Ramos (cell line): ENCODE data around the gene PEX11G.

Source experiments
- in situ Hi-C: fragments of 300-500 bp; cut with MboI; formaldehyde crosslinking; loops from one replicate; pipeline ENCODE4 v1.14.3; 2022; ENCODE audit warnings: low sequenced_read_pairs; ENCODE audit not compliant: unreplicated experiment

The PEX11G gene

DNA sequence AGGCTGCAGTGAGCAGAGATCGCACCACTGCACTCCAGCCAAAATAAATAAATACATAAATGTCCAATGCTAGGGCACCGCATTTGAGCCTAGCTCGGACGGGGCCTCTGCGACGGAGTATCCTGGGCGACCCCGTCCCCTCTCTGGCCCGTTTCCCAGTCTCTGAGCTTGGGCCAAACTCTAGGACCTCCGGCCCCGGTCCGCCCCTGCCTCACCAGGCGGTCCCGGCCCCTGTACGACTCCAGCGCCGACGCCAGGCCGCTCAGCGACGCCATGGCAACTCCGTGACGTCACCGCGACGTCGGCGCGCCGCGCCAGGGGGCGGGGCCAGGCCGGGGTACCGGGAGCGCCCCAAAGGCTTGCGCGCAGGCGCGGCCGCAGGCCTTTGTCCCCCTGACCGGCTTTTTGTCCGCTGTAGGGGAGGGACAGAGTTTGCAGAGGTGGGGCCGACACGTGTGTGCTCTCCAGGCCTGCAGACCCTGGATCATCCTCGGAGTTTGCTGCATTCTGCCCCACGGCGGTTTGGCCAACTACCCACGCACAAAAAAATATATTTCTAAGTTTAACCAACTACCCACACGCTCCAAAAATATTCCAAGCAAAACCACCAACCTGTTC lies at the start of gene PEX11G:
TSS of gene PEX11G (minus strand) at position 300 of the 618 bp plus-strand sequence. CDS start at position 275, 25 bp downstream.
- in situ Hi-C loops: no loop called here

DNA sequence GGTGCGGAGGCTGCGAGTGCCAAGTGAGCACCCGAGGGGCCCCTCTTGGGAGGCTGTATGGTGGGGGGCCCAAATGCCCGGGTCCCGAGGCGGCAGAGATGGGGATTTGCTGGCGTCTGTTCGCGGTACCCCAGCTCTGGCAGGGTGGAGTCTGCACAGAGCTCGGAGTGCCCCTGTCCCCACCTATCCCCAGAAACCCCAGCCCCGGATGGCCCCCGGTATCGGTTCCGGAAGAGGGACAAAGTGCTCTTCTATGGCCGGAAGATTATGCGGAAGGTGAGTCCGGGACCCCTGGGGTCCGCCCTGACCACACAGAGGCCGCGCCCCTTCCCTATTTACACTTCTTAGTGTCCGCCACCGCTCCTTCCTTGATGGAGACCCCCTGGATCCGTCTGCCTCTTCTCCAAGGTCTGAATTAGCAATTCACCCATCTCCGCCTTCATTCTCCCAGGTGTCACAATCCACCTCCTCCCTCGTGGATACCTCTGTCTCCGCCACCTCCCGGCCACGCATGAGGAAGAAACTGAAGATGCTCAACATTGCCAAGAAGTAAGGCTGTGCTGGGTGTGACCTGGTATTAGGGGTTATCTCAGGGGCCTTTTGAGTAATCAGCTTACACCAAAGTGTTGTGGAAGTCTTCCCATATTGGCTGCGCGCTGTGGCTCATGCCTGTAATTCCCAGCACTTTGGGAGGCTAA lies 47.3 kb upstream of the PEX11G start:
- in situ Hi-C loops: no loop called here

DNA sequence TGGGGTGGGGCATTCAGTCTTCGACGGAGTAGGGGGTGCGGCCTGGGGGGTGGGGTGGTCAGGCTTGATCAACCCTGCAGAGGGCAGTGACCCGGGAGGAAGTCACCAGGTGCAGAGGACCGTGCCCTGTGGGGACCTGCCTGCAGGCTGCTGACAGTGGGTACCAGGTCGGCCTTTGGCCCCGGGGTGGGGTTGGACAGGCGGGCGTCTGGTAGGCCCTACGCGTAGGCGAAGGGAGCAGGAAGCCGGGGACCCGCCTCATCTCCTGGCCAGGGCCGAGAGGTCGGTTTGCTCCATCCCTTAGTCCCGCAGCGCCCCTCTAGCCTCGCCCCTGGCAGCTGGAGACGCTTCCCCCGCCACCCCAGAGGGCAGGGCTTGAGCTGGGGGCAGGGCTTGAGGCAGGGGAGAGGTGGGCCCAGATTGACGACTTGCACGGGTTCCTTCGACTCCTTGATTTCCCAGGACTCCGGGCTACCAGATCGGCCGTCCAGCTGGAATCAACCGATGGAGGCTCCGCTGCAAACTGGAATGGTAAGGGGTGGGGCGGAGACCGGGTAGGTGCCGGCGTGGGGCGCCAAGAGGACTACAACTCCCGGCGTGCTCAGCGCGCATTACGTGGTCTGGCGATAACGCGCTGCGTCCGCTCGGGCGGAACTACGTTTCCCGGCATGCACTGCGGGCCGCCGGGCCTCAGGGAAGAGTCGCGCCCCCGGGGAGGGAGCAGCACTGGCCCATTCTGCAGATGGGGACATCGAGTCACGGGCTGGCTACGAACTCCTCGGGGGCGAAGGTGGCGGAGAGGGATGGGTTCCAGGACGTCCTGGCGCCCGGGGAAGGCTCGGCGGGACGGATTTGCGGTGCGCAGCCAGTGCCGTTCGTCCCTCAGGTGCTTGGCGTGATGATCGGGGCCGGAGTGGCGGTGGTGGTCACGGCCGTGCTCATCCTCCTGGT lies 46.5 kb upstream of the PEX11G start, which contains the start of gene PNPLA6:
TSS of gene PNPLA6 (plus strand) at position 671 of the 951 bp plus-strand sequence. CDS start at position 743, 72 bp downstream.
- in situ Hi-C loops: no loop called here

DNA sequence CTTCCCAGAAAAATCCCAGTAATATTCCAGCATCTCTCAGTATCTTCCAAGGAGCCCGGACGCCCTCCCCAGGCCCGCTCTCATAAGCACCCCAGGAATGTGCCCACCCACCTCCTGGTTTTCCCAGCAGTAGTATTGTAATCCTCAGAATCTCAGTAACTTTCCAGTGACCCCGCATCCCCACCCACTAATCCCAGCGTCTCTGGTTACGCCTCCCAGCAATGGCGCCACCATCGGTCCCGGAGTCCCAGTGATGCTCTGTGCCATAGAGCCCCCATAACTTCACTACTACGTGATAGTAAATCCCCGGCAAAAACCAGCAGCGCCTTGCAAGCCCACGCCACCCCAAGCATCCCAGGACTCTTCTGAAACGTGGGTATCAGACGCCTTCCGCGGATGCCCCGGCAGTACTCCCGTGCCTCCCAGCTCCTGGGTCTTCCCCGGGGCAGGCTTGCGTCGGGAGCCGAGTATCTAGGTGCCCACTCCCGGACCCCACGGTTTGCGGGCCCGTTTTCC lies 45.8 kb upstream of the PEX11G start:
- in situ Hi-C loops: no loop called here

DNA sequence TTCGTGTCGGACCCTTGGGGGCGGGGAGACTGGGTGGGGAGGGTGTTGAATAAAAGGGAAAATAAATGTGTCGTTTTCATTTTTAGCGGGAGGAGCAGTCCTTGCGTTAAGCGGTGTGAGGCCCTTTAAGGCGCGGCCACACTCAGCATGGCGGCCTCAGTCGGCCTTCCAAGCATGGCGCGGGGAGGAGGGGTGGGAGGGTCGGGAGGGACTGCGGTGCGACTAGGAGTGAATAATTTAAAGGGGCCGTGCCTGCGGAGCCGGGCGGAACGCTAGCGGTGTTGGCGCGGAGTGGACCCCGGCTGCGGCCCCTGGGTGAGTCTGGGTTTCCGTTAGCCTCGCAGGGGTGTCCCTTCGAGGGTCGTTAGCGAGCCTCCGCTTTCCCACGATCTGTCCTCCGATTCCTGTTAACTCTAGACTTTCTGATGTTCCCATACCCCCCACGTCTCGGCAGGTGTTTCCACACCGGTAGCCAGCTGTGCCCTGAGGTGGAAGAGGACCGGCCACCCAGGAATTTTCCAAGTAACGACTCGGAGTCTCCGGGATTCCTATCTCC lies 45.2 kb upstream of the PEX11G start:
- in situ Hi-C loops: no loop called here

DNA sequence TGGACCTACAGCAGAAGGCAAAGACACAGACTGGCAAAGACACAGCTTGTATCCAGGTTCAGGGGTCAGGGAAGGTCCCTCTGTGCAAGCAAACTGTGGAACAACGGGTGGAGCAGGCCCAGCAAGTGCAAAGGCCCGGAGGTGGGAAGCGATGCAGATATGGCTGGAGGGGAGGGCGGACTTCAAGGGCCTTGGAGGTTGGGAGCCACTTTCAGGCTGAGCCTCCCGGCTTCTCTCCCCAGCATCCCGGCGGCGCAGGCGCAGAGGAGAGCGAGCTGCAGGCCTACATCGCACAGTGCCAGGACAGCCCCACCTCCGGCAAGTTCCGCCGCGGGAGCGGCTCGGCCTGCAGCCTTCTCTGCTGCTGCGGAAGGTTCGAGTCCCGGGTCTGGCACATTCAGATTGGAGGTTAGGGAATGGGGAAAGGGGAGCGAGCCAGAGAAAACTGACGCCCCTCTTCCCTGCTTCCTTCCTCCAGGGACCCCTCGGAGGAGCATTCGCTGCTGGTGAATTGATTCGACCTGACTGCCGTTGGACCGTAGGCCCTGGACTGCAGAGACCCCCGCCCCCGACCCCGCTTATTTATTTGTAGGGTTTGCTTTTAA lies 44.5 kb upstream of the PEX11G start:
- in situ Hi-C loops: no loop called here

DNA sequence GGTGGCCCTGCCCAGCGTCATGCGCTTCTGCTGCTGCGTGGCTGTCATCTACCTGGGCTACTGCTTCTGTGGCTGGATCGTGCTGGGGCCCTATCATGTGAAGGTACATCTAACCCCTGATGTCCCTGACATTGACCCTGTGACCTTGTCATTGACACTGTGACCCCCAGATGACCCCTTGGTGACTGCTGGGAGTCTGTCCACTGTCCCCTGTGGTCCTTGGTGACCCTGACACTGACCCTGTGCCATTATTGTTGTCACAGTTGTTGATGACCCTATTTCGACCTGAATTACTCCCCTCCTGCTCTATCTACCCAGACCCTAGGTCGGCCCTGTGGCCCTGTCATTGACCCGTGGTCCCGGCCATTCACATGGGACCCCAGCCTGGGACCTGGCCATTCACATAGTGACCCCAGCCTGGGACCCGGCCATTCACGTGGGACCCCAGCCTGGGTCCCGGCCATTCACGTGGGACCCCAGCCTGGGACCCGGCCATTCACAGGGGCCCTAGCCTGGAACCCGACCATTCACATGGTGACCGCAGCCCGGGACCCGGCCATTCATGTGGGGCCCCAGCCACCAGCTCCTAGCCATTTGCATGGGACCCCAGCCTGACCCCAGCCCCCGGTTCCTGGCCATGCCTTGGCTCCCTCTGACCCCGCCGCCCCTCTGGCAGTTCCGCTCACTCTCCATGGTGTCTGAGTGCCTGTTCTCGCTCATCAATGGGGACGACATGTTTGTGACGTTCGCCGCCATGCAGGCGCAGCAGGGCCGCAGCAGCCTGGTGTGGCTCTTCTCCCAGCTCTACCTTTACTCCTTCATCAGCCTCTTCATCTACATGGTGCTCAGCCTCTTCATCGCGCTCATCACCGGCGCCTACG lies 41.0 kb upstream of the PEX11G start:
- in situ Hi-C loops: no loop called here

DNA sequence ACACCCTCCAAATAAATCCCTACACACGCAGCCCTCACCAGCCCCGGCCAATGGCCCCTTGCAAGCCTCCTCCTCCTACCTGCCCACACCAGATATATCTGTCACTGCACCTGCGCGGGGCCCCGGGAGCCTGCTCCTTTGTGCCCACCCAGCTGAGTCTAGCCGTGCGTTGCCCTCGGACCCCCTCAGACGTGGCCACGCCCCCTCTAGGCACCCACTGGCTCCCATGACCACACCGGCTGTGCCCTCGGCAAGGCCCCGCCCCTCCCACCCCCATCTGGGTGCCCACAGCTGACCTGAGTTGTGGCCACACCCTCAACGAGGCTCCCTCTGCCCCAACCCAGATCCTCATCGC lies 40.4 kb upstream of the PEX11G start:
- in situ Hi-C loops: no loop called here

DNA sequence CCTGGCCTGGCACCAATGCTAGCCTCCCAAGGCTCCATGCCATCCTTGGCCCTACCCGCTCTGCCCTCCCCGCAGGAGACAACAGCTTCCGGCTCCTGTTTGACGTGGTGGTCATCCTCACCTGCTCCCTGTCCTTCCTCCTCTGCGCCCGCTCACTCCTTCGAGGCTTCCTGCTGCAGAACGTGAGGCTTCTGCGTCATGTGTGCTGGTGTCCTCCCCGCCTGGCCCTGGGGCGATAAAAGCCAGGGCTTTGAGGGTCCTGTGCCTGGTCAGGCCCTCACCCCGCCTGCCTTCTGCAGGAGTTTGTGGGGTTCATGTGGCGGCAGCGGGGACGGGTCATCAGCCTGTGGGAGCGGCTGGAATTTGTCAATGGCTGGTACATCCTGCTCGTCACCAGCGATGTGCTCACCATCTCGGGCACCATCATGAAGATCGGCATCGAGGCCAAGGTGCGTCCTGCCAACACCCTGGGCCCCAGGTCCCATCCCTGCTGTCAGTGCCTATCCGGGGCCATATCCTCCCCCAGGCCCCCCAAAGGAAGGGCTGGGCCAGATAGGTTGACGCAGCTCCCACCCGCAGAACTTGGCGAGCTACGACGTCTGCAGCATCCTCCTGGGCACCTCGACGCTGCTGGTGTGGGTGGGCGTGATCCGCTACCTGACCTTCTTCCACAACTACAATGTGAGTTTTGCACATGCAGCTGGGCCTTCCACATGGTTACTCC lies 39.8 kb upstream of the PEX11G start:
- in situ Hi-C loops: no loop called here

DNA sequence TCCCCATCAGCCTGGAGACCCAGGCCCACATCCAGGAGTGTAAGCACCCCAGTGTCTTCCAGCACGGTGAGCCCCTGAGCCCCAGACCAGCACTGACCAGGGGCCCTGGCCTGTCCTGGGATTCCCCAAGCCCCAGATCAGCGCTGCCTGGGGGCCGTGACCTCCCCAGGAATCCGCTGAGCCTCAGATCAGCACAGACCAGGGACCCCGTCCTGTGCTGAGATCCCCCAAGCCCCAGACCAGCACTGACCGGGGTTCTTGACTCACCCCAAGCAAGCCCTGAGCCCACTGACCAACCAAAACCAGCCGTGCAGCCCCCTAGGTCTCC lies 39.3 kb upstream of the PEX11G start:
- in situ Hi-C loops: no loop called here

DNA sequence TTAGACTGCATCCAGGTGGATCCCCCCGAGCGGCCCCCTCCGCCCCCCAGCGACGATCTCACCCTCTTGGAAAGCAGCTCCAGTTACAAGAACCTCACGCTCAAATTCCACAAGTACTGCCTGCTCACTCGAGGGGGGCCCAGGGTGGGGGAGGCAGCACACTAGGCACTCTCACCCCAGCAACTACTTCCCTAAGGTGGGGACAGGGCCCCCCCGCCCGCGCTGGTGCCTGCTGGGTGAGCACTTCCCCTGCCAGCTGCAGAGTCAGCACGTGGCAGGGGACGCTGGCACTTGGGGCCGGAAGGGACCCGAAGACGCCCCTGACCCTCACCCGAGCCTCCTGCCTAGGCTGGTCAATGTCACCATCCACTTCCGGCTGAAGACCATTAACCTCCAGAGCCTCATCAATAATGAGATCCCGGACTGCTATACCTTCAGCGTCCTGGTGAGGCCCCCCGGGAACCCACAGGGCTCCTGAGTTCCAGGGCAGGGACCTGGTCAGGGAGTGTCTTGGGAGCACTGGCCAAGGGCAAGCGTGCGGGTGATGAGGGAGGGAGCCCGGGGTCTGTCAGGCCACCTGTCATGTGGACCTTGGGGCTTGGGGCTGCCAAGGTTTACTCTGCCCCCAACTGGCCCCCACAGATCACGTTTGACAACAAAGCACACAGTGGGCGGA lies 38.8 kb upstream of the PEX11G start:
- in situ Hi-C loops: no loop called here

DNA sequence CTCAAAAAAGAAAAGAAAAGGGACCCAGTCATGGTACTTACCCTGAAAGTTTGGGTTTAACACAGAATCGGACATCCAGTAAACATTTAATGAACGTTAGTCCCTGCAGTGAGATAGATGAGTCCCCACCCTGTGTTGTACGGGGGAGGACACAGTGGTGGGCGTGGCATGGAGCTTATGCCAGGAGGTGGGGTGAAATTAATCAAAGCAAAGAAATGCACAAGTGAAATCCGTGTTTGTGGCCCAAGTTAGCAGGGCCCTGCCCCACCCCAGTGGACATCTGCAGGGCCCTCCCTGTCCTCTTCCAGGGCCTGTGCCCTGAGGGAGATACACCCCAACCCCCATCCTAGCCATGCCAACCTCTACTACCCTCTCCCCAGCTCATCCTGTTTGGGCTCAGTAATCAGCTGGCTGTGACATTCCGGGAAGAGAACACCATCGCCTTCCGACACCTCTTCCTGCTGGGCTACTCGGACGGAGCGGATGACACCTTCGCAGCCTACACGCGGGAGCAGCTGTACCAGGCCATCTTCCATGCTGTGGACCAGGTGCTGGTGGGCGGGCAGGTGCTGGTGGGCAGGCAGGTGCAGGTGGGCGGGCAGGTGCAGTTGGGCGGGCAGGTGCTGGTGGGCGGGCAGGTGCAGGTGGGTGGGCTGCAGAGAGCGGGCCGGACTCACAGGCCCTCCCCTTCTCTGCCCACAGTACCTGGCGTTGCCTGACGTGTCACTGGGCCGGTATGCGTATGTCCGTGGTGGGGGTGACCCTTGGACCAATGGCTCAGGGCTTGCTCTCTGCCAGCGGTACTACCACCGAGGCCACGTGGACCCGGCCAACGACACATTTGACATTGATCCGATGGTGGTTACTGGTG lies 37.5 kb upstream of the PEX11G start:
- in situ Hi-C loops: no loop called here

DNA sequence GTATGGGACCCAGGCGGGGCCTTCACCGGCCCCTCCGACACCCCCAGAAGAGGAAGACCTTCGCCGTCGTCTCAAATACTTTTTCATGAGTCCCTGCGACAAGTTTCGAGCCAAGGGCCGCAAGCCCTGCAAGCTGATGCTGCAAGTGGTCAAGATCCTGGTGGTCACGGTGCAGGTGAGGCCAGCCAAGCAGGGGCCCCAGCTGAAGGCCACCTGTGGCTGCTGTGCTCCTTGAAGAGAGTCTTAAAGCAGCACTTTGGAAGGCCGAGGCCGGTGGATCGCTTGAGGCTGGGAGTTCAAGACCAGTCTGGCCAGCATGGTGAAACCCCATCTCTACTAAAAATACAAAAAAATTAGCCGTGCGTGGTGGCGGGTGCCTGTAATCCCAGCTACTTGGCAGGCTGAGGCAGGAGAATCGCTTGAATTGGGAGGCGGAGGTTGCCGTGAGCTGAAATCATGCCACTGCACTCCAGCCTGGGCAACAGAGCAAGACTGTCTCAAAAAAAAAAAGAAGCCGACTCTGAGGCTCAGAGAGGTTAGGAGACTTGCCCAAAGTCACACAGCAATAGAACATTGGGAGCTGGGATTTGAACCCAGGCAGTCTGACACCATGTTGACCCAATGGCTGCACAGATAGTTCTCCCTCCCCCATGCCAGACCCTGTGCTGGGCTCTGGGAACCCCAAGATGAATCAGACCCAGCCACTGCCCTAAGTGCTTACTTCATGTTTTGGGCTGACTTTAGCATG lies 36.3 kb upstream of the PEX11G start:
- in situ Hi-C loops: no loop called here

DNA sequence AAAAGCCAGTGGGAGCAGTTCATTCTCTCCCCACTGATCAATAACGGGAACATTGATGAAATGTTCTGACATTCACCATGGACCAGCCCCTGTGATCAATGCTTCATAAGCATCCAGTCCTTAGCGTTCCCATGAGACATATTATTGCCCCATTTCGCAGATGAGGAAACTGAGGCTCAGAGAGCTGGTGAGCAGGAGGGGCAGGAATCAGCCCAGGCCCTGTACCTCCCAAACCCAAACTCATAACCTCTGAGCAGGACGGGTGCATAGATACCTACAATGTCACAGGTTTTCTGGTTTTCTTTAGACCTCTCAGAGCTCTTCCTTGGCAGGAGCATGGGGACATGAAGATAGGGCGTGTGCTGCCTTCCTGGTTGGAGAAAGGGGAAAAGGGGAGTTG lies 35.7 kb upstream of the PEX11G start:
- in situ Hi-C loops: no loop called here

DNA sequence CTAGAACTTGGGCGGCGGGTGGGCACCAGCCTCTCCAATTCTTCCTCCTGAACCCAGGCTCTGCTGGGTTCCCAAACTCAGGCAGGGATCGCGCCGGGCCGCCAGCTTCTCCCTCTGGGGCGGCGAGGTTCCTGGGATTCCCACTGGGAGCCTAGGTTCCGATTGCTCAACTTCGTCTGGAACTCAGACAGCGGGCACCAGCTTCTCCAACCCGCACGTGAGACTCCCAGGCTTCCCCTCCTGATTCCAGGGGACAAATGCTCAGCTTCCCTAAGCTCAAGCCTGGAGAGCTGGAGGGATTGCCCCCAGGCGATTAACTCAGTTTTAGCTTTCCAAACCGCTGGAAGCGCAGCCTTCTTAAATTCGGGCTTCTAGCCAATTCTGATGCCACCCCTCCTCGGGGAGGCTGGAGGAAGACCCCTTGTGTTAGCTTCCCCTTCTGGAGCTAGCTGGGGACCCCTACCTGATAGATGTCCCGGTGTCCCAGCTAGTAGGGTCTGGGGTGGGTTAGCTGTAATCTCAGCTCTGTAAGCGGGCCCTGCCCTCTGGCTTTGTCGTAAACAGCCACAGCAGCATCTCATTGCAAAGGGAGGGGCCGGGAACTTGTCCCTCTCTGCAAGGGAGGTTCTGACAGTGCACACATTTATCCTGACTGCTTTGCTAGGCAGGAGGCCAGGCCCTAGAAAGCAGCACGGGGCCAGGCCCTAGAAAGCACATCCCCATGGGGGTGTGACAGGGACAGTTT lies 34.3 kb upstream of the PEX11G start:
- in situ Hi-C loops: no loop called here
